ENCODE measurements around the gene PVALEF. TPM values are rescaled to one million over a fixed set of nuclear protein-coding genes. Genes with fewer than 3 reads are reported as not detected.

The PVALEF gene
- polyA plus RNA-seq, 1 donor (not counting 4 experiments of a cell fraction or from before 2014, with no cell fraction given): not detected

DNA sequence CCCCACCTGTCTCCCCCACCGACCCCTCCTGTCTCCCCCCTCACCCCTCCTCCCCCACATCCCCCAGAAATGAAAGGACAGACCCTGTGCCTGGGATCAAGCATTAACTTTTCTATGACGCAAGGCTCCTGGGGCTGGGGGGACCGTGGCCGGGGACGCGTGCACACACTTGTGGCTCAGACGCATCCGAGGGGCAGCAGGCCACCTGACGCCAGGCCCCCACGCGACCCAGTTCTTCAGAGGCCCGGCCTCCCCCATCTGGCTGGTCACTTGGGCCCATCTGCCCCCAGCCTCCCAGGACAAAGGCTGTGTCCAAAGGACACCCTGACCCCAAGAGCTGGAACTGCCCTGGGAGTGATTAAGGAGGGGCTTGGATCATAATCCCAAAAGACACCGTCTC lies 14.0 kb upstream of the PVALEF start:
- TF ChIP-seq, protein P1, sequence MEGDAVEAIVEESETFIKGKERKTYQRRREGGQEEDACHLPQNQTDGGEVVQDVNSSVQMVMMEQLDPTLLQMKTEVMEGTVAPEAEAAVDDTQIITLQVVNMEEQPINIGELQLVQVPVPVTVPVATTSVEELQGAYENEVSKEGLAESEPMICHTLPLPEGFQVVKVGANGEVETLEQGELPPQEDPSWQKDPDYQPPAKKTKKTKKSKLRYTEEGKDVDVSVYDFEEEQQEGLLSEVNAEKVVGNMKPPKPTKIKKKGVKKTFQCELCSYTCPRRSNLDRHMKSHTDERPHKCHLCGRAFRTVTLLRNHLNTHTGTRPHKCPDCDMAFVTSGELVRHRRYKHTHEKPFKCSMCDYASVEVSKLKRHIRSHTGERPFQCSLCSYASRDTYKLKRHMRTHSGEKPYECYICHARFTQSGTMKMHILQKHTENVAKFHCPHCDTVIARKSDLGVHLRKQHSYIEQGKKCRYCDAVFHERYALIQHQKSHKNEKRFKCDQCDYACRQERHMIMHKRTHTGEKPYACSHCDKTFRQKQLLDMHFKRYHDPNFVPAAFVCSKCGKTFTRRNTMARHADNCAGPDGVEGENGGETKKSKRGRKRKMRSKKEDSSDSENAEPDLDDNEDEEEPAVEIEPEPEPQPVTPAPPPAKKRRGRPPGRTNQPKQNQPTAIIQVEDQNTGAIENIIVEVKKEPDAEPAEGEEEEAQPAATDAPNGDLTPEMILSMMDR (optimal IDR thresholded peaks at IDR 0.05 in 1 of 3, IDR thresholded peaks at IDR 0.05 in 1 of 3, conservative IDR thresholded peaks at IDR 0.05 in 1 of 3; ENCODE audit: extremely low read depth in 1 of 3, insufficient read depth in 2 of 3, low read length in 3 of 3): no peak
- TF ChIP-seq EZH2 (IDR thresholded peaks at IDR 0.05; ENCODE audit: low read length): no peak
- dilution Hi-C loops (cut with MboI; ENCODE audit: extremely low pct_ligation_motif_present, low sequenced_read_pairs): no loop called here
- Histone ChIP-seq H4K20me1 (ENCODE audit: control insufficient read depth, extremely low read depth, insufficient read depth, low read length) (no peaks in the 10 kb centered on the region), H3K9me3 (ENCODE audit: control insufficient read depth, low read depth, low read length) (no peaks in the 10 kb centered on the region), H3K79me2 (ENCODE audit: control insufficient read depth, insufficient read depth, low read length) (no peaks in the 10 kb centered on the region), H3K27ac (ENCODE audit: control insufficient read depth, insufficient read depth, low read length) (no peak overlapping the region), H3K9ac (ENCODE audit: control insufficient read depth, extremely low read depth, insufficient read depth, low read length) (no peak overlapping the region), H3K4me1 (ENCODE audit: control insufficient read depth, extremely low read depth, insufficient read depth, low read length) (no peaks in the 10 kb centered on the region), H3K9me1 (ENCODE audit: control insufficient read depth, extremely low read depth, insufficient read depth, low read length) (no peaks in the 10 kb centered on the region), H3K36me3 (ENCODE audit: control insufficient read depth in 2 of 2, extremely low read depth in 1 of 2, insufficient read depth in 2 of 2, low read length in 2 of 2) (no peaks in the 10 kb centered on the region), H3K27me3 (ENCODE audit: control insufficient read depth, extremely low read depth, insufficient read depth, low read length) (peaks cover 16% of the 10 kb centered on the region), H2AFZ (ENCODE audit: control insufficient read depth, low read length) (no peak overlapping the region), H3K4me2 (ENCODE audit: control insufficient read depth, extremely low read depth, insufficient read depth, low read depth, low read length) (no peak overlapping the region), H3K4me3 (ENCODE audit: control insufficient read depth in 2 of 3, extremely low read depth in 1 of 3, insufficient read depth in 2 of 3, low read depth in 1 of 3, low read length in 3 of 3) (no peak overlapping the region)
- DNase-seq (ENCODE audit: low read depth, low spot score): no peak
- FAIRE-seq: no peak

GRCh38 chr17:81152288-81152828 lies 12.9 kb upstream of the PVALEF start:
- Histone ChIP-seq H4K20me1 (ENCODE audit: control insufficient read depth, extremely low read depth, insufficient read depth, low read length) (no peaks in the 10 kb centered on the region), H3K9me1 (ENCODE audit: control insufficient read depth, extremely low read depth, insufficient read depth, low read length) (no peaks in the 10 kb centered on the region), H3K9me3 (ENCODE audit: control insufficient read depth, low read depth, low read length) (no peaks in the 10 kb centered on the region), H3K36me3 (ENCODE audit: control insufficient read depth in 2 of 2, extremely low read depth in 1 of 2, insufficient read depth in 2 of 2, low read length in 2 of 2) (no peaks in the 10 kb centered on the region), H3K27me3 (ENCODE audit: control insufficient read depth, extremely low read depth, insufficient read depth, low read length) (peaks cover 16% of the 10 kb centered on the region), H2AFZ (ENCODE audit: control insufficient read depth, low read length) (no peak overlapping the region), H3K4me3 (ENCODE audit: control insufficient read depth in 2 of 3, extremely low read depth in 1 of 3, insufficient read depth in 2 of 3, low read depth in 1 of 3, low read length in 3 of 3) (no peak overlapping the region), H3K9ac (ENCODE audit: control insufficient read depth, extremely low read depth, insufficient read depth, low read length) (no peak overlapping the region), H3K4me1 (ENCODE audit: control insufficient read depth, extremely low read depth, insufficient read depth, low read length) (no peaks in the 10 kb centered on the region), H3K4me2 (ENCODE audit: control insufficient read depth, extremely low read depth, insufficient read depth, low read depth, low read length) (no peak overlapping the region), H3K27ac (ENCODE audit: control insufficient read depth, insufficient read depth, low read length) (no peak overlapping the region), H3K79me2 (ENCODE audit: control insufficient read depth, insufficient read depth, low read length) (no peaks in the 10 kb centered on the region)
- dilution Hi-C loops (cut with MboI; ENCODE audit: extremely low pct_ligation_motif_present, low sequenced_read_pairs): no loop called here
- no peak for DNase-seq (ENCODE audit: low read depth, low spot score)
- no peak for TF ChIP-seq EZH2 (IDR thresholded peaks at IDR 0.05; ENCODE audit: low read length)
- TF ChIP-seq, protein P1 (optimal IDR thresholded peaks at IDR 0.05 in 1 of 3, IDR thresholded peaks at IDR 0.05 in 1 of 3, conservative IDR thresholded peaks at IDR 0.05 in 1 of 3; ENCODE audit: extremely low read depth in 1 of 3, insufficient read depth in 2 of 3, low read length in 3 of 3): no peak
- FAIRE-seq: no peak

Data from keratinocyte (primary cell).